ENCODE results near the gene TMC6. TPM values are rescaled to one million over a fixed set of nuclear protein-coding genes. Genes with fewer than 3 reads are reported as not detected.

Gene TMC6
- polyA plus RNA-seq, 1 of the 3 experiments (the other 2 are of a cell fraction) = 5.5 TPM

DNA sequence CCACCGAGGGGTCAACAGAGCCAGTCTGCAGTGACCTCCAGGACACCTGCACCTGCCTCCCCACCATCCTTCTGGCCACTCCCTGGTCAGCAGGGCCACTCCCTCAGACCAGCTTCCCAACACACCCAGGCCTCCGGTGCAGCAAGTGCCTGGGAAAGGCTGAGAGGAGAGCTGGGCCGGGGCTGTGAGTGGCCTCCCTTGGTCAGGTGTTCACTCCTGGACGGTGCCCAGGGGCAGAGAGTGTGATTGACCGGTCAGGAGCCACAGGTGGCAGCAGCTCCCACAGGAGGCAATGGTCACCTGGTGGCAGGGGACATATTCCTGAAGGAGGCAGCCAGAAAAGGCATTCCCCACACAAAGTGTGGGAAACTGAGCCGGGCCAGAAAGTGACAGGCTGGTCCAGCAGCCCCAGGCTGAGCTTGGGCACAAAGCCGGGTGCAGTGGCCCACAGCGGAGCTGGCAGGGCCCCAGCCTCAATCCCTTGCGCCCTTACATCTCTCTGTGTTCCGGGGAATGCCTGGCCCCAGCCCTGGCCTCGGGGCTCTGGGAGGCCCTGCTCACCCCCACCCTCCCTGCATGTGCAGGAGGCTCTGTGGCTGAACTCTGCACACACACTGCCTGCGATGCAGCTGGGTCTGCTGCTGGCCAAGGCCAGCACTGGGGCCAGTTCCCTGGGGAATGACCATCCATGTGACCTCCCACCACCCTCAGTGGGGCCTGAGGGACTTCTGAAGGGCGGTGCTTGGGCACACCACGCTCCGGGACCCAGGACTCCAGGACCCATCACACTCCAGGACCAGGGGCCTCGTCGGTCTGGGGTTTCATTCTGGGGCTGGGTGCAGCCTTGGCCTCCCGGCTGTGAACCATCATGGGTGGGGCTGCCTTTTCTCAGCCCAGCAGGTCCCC lies 16.4 kb upstream of the TMC6 start:
- Histone ChIP-seq H3K4me1 (ENCODE audit: control insufficient read depth in 1 of 2, insufficient read depth in 2 of 2, low read depth in 1 of 2, low read length in 1 of 2) (peaks cover 4 to 19% of the 10 kb centered on the region in 2 experiments; a peak in 2 of 4 replicates), H4K20me1 (ENCODE audit: insufficient read depth) (no peaks in the 10 kb centered on the region), H3K9me2 (no peaks in the 10 kb centered on the region), H3F3A (replicated peaks; ENCODE audit: insufficient read depth) (peaks cover 3% of the 10 kb centered on the region), H3K27me3 (ENCODE audit: insufficient read depth) (no peaks in the 10 kb centered on the region), H3K9ac (no peak overlapping the region), H3K9me3 (no peaks in the 10 kb centered on the region), H3K79me2 (ENCODE audit: insufficient read depth) (no peaks in the 10 kb centered on the region), H2AFZ (ENCODE audit: low read depth) (no peak overlapping the region), H3K4me3 (ENCODE audit: low read depth in 2 of 2, low read length in 1 of 2) (no peak overlapping the region), H3K36me3 (replicated peaks in 1 of 2; ENCODE audit: control insufficient read depth in 1 of 2, insufficient read depth in 2 of 2, low read length in 1 of 2) (no peaks in the 10 kb centered on the region), H3K4me2 (peak overlapping the region; percentile 37; the same call in 1 of the 2 replicates), H3K27ac (ENCODE audit: low read depth in 2 of 2, low read length in 1 of 2) (no peak overlapping the region)
- WGBS (ENCODE audit: low lambda C conversion rate) = 81% methylated on average over 15 of the region's 18 CpGs
- TF ChIP-seq, protein P1, sequence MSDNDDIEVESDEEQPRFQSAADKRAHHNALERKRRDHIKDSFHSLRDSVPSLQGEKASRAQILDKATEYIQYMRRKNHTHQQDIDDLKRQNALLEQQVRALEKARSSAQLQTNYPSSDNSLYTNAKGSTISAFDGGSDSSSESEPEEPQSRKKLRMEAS (IDR thresholded peaks at IDR 0.05; ENCODE audit: low read depth) = no peak
- TF ChIP-seq RFX5 (IDR thresholded peaks at IDR 0.05; ENCODE audit: low read length) (no peak), SMC3 (IDR thresholded peaks at IDR 0.05; ENCODE audit: low read depth, low read length) (no peak), MXI1 (IDR thresholded peaks at IDR 0.05; ENCODE audit: low read depth, low read length) (no peak), TEAD4 (IDR thresholded peaks at IDR 0.05; ENCODE audit: borderline replicate concordance, insufficient read depth) (no peak), RCOR1 (IDR thresholded peaks at IDR 0.05; ENCODE audit: low read length) (no peak), SIN3A (IDR thresholded peaks at IDR 0.05; ENCODE audit: borderline replicate concordance, low read depth, low read length) (no peak), NFIC (IDR thresholded peaks at IDR 0.05; ENCODE audit: borderline replicate concordance) (no peak), YY1 (IDR thresholded peaks at IDR 0.05; ENCODE audit: low read depth) (no peak), TAF1 (IDR thresholded peaks at IDR 0.05; ENCODE audit: borderline replicate concordance, low read depth, low read length) (no peak)
- TF ChIP-seq, protein P2, sequence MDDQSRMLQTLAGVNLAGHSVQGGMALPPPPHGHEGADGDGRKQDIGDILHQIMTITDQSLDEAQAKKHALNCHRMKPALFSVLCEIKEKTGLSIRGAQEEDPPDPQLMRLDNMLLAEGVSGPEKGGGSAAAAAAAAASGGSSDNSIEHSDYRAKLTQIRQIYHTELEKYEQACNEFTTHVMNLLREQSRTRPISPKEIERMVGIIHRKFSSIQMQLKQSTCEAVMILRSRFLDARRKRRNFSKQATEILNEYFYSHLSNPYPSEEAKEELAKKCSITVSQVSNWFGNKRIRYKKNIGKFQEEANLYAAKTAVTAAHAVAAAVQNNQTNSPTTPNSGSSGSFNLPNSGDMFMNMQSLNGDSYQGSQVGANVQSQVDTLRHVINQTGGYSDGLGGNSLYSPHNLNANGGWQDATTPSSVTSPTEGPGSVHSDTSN (IDR thresholded peaks at IDR 0.05) = no peak
- TF ChIP-seq, protein P3, sequence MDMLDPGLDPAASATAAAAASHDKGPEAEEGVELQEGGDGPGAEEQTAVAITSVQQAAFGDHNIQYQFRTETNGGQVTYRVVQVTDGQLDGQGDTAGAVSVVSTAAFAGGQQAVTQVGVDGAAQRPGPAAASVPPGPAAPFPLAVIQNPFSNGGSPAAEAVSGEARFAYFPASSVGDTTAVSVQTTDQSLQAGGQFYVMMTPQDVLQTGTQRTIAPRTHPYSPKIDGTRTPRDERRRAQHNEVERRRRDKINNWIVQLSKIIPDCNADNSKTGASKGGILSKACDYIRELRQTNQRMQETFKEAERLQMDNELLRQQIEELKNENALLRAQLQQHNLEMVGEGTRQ (IDR thresholded peaks at IDR 0.05; ENCODE audit: borderline replicate concordance, low read depth, low read length) = no peak
- TF ChIP-seq, protein P4, sequence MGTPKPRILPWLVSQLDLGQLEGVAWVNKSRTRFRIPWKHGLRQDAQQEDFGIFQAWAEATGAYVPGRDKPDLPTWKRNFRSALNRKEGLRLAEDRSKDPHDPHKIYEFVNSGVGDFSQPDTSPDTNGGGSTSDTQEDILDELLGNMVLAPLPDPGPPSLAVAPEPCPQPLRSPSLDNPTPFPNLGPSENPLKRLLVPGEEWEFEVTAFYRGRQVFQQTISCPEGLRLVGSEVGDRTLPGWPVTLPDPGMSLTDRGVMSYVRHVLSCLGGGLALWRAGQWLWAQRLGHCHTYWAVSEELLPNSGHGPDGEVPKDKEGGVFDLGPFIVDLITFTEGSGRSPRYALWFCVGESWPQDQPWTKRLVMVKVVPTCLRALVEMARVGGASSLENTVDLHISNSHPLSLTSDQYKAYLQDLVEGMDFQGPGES (IDR thresholded peaks at IDR 0.05; ENCODE audit: low read depth, low read length) = no peak
- ChIA-PET CTCF (interaction anchor here (0.8 to 2.6 kb wide), 11 partner anchors 9 to 216 kb away, joined by 3 to 16 read pairs (median 4); no protein-coding TSS in a partner anchor), POLR2A (interaction anchor here (0.9 kb wide), 1 partner anchor 19 kb away, joined by 3 read pairs; no protein-coding TSS in a partner anchor)
- no peak for DNase-seq

Measured in SK-N-SH (cell line).